OCI-LY1 (cell line): Measurements from ENCODE around the gene DMC1.
"Not testable (repeated sequence)": the region's sequence is repeated elsewhere in the genome, so short reads cannot be mapped to it uniquely, and the experiment has no call there.

ENCODE experiments used
- H2AFZ ChIP-seq: fragments of 200-600 bp; sonication (generic), shearing (Covaris generic); 2 replicates; pipeline ENCODE4 v1.6.0; 2014; ENCODE audit warnings: antibody characterized with exemption, mild to moderate bottlenecking, low read length
- H3F3A ChIP-seq: fragments of 200-600 bp; sonication (generic), shearing (Covaris generic); 2 replicates; pipeline ENCODE4 v1.6.0; 2014; ENCODE audit warnings: mild to moderate bottlenecking, antibody characterized with exemption, low read length, moderate library complexity; ENCODE audit not compliant: insufficient read depth
- H3K27ac ChIP-seq: fragments of 200-600 bp; sonication (generic); 2 replicates; pipeline ENCODE4 v1.5.1; 2014; ENCODE audit warnings: low read length, mixed run types, mild to moderate bottlenecking, low read depth; ENCODE audit not compliant: poor library complexity, severe bottlenecking
- H3K27me3 ChIP-seq: fragments of 200-600 bp; sonication (generic); 2 replicates; pipeline ENCODE4 v1.6.0; 2014; ENCODE audit warnings: antibody characterized with exemption, mild to moderate bottlenecking, low read length, moderate library complexity; ENCODE audit not compliant: insufficient read depth
- H3K36me3 ChIP-seq: fragments of 200-600 bp; sonication (generic); 2 replicates; pipeline ENCODE4 v1.6.1; 2014; ENCODE audit warnings: mild to moderate bottlenecking, antibody characterized with exemption, low read length, moderate library complexity, mixed read lengths; ENCODE audit not compliant: insufficient read depth
- H3K4me1 ChIP-seq: fragments of 200-600 bp; sonication (generic); 2 replicates; pipeline ENCODE4 v1.5.1; 2014; ENCODE audit warnings: mild to moderate bottlenecking, low read length, moderate library complexity; ENCODE audit not compliant: insufficient read depth, severe bottlenecking
- H3K4me2 ChIP-seq: fragments of 200-600 bp; sonication (generic), shearing (Covaris generic); 2 replicates; pipeline ENCODE4 v1.6.1; 2014; ENCODE audit warnings: low read length
- H3K4me3 ChIP-seq: fragments of 200-600 bp; sonication (generic); 2 replicates; pipeline ENCODE4 v1.5.1; 2014; ENCODE audit warnings: low read length, low read depth, mild to moderate bottlenecking, mixed read lengths; ENCODE audit not compliant: poor library complexity, severe bottlenecking
- H3K79me2 ChIP-seq: fragments of 200-600 bp; shearing (Covaris generic); 2 replicates; pipeline ENCODE4 v1.6.1; 2016; ENCODE audit warnings: mixed run types, low read length, mixed read lengths; ENCODE audit not compliant: insufficient read depth
- H3K9ac ChIP-seq: fragments of 200-600 bp; sonication (generic), shearing (Covaris generic); 2 replicates; pipeline ENCODE4 v1.6.1; 2014; ENCODE audit warnings: mild to moderate bottlenecking, low read length, mixed read lengths
- H3K9me2 ChIP-seq: fragments of 200-600 bp; sonication (generic), shearing (Covaris generic); 2 replicates; pipeline ENCODE4 v1.6.1; 2014; ENCODE audit warnings: low read depth, mild to moderate bottlenecking, low read length, mixed read lengths
- H3K9me3 ChIP-seq: fragments of 200-600 bp; shearing (Covaris generic); 2 replicates; pipeline ENCODE4 v1.6.1; 2014; ENCODE audit warnings: low read length, mixed read lengths
- H4K20me1 ChIP-seq: fragments of 200-600 bp; sonication (generic), shearing (Covaris generic); 2 replicates; pipeline ENCODE4 v1.6.0; 2016; ENCODE audit warnings: mild to moderate bottlenecking, low read length; ENCODE audit not compliant: insufficient read depth
- EZH2 ChIP-seq: fragments of 200-600 bp; sonication (generic), shearing (Covaris generic); IDR thresholded peaks from 2 replicates; pipeline ENCODE4 v1.8.0; 2017; ENCODE audit warnings: borderline replicate concordance, mixed run types, mild to moderate bottlenecking, antibody characterized with exemption, low read length, moderate library complexity, mixed read lengths
- TF ChIP-seq, protein P1 (sequence below): fragments of 200-600 bp; sonication (generic), shearing (Covaris generic); IDR thresholded peaks from 2 replicates; pipeline ENCODE4 v1.5.1; 2017; ENCODE audit warnings: mild to moderate bottlenecking, antibody characterized with exemption, low read length, moderate library complexity, mixed read lengths

DMC1 gene

DNA sequence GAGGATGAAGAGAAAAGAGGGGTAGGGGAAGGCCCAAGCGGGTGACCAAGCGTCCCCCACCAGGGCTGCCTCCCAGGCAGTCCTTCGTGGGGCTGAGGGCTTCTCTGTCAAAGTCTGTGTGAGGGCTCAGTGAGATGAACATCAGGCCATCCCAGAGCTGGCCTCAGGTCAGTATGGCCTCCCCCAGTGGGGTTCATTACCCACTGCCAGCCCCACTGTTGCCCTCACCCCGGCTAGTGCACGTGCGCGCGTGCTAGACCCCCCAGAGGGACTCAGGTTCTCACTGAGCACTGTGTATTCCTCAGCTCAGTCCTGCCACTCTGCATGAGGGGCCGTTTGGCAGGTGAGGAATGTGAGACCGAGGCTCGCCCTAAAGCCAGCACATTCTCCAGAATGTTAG is 98.7 kb downstream of the DMC1 start:
- no peaks in the 10 kb centered on the region for H3K9me2 ChIP-seq
- H3K4me2 ChIP-seq, result no peak overlapping the region
- no peaks in the 10 kb centered on the region for H3K9me3 ChIP-seq
- TF ChIP-seq EZH2, result no peak
- TF ChIP-seq, protein P1, sequence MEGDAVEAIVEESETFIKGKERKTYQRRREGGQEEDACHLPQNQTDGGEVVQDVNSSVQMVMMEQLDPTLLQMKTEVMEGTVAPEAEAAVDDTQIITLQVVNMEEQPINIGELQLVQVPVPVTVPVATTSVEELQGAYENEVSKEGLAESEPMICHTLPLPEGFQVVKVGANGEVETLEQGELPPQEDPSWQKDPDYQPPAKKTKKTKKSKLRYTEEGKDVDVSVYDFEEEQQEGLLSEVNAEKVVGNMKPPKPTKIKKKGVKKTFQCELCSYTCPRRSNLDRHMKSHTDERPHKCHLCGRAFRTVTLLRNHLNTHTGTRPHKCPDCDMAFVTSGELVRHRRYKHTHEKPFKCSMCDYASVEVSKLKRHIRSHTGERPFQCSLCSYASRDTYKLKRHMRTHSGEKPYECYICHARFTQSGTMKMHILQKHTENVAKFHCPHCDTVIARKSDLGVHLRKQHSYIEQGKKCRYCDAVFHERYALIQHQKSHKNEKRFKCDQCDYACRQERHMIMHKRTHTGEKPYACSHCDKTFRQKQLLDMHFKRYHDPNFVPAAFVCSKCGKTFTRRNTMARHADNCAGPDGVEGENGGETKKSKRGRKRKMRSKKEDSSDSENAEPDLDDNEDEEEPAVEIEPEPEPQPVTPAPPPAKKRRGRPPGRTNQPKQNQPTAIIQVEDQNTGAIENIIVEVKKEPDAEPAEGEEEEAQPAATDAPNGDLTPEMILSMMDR, result no peak
- H3K9ac ChIP-seq, result no peak overlapping the region
- no peaks in the 10 kb centered on the region for H3K36me3 ChIP-seq
- no peak overlapping the region for H3K4me3 ChIP-seq
- H4K20me1 ChIP-seq, result no peaks in the 10 kb centered on the region
- no peaks in the 10 kb centered on the region for H3F3A ChIP-seq
- peaks cover 8% of the 10 kb centered on the region; the same call in 1 of the 2 replicates for H3K27me3 ChIP-seq
- H3K4me1 ChIP-seq, result no peaks in the 10 kb centered on the region
- no peaks in the 10 kb centered on the region for H3K79me2 ChIP-seq
- H2AFZ ChIP-seq, result no peak overlapping the region
- no peak overlapping the region for H3K27ac ChIP-seq

DNA sequence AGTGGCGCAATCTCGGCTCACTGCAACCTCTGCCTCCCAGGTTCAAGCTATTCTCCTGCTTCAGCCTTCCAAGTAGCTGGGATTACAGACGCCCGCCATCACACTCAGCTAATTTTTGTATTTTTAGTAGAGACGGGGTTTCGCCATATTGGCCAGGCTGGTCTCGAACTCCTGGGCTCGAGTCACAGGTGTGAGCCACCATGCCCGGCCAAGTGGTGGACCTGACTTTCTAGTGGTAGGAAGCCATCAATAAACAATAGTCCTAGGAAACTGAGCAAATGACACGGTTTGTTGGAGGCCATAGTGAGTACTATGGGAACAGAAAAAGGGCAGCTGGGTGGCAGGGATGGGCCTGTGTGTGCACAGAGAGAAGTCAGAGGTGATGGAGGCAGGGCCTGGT is 99.8 kb downstream of the DMC1 start:
- H3K4me2 ChIP-seq, H3K79me2 ChIP-seq, H4K20me1 ChIP-seq, H3K9ac ChIP-seq, H3K9me3 ChIP-seq, H3K36me3 ChIP-seq, H3K4me3 ChIP-seq, H3K4me1 ChIP-seq, H3K9me2 ChIP-seq, H2AFZ ChIP-seq, H3F3A ChIP-seq, H3K27ac ChIP-seq: not testable (repeated sequence)
- H3K27me3 ChIP-seq, result peaks cover 17% of the 10 kb centered on the region; the same call in 1 of the 2 replicates

DNA sequence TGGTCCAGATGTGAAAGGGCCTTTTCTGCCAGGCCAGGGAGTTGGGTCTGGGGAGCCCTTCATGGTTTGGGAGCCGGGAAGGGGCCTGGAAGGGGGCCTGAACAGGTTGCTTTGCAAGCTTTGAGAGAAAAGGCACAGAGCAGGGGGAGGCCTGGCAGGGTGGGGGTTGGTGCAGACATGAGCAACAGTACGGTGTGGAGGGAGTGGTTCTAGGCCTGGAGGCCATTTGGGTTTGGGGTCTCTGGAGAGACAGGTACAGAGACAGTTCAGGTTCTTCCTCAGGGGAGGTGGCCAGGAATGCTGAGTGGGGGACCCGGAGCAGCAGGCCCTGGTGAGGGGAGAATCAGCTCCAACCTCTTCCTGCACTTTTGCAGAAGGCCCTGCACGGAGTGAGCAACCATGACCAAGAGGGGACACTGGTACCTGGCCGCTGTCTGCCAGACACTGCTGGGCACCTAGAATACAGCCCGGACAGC is 100.6 kb downstream of the DMC1 start:
- Histone ChIP-seq H3K4me1 (no peaks in the 10 kb centered on the region), H3K27ac (no peak overlapping the region), H3K9me3 (no peaks in the 10 kb centered on the region), H3K79me2 (no peaks in the 10 kb centered on the region), H3K27me3 (peaks cover 15% of the 10 kb centered on the region; the same call in 1 of the 2 replicates), H3K9me2 (no peaks in the 10 kb centered on the region), H3F3A (no peaks in the 10 kb centered on the region), H3K4me3 (no peak overlapping the region), H3K36me3 (no peaks in the 10 kb centered on the region), H2AFZ (no peak overlapping the region), H3K9ac (no peak overlapping the region), H3K4me2 (no peak overlapping the region), H4K20me1 (no peaks in the 10 kb centered on the region)
- TF ChIP-seq EZH2, result no peak
- TF ChIP-seq, protein P1, result no peak
